Measurements from ENCODE around the gene XPC.
A peak's percentile ranks its signal among the peaks of the same experiment; 100 is the strongest.
"Not testable (repeated sequence)": the region's sequence is repeated elsewhere in the genome, so short reads cannot be mapped to it uniquely, and the experiment has no call there.

XPC gene

GRCh38 chr3:14178247-14179113 is at the start of gene XPC, which contains the start of gene LSM3:
Gene XPC (minus strand): TSS chr3:14178601. CDS start chr3:14178568, 33 bp downstream.
Gene LSM3 (plus strand): TSS chr3:14178817. CDS start chr3:14178861, 44 bp downstream.
- DNase-seq (ENCODE audit: low spot score), result peak; percentile 100

GRCh38 chr3:14227856-14228255 is 49.5 kb upstream of the XPC start:
- no peak for DNase-seq (ENCODE audit: low spot score)

GRCh38 chr3:14226351-14226750 is 48.0 kb upstream of the XPC start:
- DNase-seq (ENCODE audit: low spot score), result not testable (repeated sequence)

DNA sequence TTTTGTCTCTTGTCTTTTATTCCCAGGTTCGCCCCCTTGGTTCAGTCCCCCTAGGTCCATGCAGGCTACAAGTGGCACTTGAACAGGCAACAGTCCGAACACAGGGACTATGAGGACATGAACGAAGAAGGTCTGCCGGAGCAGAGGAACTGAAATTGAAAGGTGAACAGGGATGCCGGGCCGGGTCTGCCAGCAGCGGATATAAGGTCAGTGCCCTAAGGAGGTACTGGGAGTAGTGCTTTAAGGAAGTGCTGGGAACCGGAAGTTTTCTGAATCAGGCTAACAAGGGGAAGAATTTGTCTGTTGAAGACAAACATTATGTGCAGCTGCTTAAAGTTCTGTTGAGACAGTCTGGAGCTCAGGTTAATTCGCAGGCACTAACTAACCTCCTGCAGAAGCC is 47.0 kb upstream of the XPC start:
- no peak for DNase-seq (ENCODE audit: low spot score)

DNA sequence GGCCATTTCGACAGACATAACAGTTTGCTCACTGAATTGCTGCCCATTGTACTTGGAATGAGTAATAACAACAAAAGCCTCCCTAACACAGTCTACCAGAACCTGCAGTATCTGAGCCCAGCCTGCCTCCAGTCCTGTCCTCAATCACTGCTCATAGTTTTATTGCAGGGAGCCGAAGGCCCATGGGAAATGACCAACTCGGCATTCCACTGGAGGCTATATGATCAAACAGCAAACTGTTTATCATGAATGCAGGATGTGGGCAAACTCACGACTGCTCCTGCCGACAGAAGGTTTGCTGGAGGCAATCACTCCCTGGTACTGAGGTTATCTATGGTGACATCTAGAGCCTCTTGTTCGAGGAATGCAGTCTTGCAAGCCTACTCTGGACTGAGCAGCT is 46.5 kb upstream of the XPC start:
- no peak for DNase-seq (ENCODE audit: low spot score)

DNA sequence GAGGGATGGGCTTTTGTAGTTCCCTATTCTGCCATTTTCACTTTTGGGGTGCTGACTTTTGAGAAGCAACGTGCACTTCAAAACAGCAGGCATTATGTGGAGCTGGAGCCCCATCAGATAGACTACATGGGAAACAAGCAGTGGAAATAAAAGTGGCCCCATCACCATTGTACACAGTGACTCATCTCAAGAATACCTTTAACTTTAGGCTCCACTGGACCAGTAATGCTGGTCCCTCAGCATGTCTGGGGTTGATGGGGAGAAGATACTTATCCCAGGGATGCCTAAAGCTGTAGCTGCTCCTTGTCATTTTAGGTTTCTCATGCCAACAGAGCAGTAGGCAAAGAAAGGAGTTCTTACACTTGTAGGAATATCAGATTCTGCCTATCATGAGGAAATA is 45.2 kb upstream of the XPC start:
- DNase-seq (ENCODE audit: low spot score), result no peak

- no peak for DNase-seq (ENCODE audit: low spot score)
Measured at GRCh38 chr3:14222900-14223594, 44.6 kb upstream of the XPC start.

DNA sequence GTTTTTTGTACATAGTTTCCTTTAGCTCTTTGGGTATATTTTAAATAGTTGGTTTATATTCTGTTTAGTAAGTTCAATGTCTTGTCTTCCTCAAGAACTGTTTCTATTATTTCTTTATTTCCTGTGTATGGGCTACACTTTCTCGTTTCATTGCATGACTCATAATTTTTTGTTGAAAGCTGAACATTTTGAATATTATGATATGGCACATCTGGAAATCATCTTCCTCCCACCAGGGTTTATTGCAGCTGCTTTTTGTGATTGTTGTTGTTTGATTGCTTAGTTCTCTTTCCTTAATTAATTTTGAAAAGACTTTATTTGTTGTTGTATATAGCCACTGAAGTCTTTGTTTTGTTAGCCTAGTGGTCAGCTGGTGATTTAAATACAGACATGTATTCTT is 44.1 kb upstream of the XPC start:
- DNase-seq (ENCODE audit: low spot score), result no peak

DNA sequence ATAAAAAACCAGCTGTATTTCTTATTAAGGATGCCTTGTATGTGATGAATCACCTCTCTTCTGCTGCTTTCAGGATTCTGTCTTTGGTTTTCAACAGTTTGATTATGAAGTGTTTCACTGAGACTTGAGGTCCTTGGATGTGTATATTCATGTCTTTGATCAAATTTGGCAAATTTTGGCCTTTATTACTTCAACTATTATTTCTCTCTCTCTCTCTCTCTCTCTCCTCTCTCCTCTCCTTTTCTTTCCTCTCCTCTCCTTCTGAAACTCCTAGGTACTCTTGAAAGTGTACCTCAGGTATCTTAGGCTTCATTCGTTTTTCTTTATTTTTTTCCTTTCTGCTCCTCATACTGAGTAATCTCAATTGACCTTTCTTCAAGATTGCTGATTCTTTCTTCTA is 43.5 kb upstream of the XPC start:
- no peak for DNase-seq (ENCODE audit: low spot score)

GRCh38 chr3:14220933-14221332 is 42.5 kb upstream of the XPC start:
- DNase-seq (ENCODE audit: low spot score), result no peak

- no peak for DNase-seq (ENCODE audit: low spot score)
Measured at GRCh38 chr3:14218355-14218754, 40.0 kb upstream of the XPC start.

DNA sequence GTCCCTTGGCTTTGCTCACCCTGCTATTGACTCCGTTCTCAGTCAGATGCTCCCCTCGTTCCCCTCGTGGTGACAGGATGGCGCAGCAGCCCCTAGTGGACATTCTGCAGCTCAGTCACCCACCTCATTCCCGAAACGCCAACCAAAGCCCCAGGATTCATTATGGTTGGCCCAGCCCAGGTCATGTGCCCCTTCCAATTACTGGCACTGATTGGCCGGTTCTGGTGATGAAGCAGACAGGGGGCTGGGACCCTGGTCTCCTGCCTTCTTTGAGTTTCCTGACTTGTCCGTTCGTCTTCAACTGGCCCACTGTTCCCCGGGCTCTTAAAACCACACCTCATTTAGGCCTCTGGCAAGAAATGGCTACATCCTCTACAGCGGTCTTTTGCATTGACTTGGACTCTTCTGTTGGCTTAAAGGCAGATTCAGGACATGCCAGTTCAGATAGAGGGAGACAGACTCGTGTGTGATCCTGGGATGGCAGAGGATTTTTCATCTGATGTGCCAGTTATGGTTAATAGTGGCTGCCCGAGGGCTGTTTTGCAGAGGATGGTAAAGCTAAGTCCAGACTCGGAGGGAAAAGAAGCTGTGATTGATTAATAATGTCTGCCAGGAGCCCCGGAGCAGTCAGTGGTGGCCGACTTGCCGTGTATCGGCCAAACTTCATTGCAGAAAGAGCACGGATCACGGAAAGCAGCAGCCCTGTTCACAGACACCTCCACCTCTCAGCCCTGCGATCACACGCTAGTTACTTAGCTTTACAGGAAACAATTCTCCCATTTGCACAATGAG is 38.1 kb upstream of the XPC start:
- DNase-seq (ENCODE audit: low spot score), result peak; percentile 88

DNA sequence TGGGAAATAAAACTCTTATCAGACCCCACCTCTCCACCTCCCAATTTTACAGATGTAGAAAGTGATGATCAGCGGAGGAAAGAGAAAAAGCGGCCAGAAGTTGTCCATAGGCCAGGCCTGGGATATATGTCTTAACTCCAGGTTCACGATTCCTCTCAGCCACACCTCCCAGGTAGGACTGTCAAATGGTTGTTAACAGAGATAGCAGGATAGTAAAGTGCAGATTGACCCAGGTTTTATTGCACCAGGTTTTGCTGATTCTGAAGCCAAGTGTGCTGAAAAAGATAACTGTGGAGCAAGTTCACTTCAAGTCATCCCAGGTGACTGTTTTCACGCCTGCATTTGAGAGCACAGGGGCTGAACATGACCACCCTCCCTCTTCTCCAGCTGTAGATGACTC is 36.4 kb upstream of the XPC start:
- DNase-seq (ENCODE audit: low spot score), result no peak

DNA sequence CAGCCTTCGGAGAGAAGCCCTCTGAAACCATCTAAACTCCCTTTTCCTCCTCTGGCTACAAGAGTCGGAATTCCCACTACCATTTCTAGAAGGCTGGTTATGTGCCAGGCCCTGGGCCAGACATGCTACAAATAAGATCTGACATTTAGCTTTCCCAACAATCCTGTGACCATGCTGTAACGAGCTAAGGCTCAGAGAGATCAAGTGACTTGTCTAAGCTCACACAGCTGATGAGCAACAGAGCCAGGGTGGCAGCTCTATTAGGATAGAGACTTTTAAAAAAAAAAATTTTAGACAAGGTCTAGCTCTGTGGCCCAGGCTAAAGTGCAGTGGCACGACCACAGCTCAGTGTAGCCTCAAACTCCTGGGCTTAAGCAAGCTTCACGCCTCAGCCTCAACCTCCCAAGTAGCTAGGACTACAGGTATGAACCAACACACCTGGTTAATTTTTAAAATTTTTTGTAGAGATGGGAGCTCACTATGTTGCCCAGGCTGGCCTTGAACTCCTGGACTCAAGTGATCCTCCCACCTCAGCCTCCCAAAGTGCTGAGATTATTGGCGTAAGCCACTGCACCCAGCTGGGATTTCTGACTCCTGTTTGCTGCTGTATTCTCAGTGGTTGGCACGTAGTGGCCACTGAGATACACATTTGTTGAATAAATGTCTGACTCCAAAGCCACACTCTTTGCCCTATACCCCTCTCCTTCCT is 34.8 kb upstream of the XPC start:
- DNase-seq (ENCODE audit: low spot score), result no peak

DNA sequence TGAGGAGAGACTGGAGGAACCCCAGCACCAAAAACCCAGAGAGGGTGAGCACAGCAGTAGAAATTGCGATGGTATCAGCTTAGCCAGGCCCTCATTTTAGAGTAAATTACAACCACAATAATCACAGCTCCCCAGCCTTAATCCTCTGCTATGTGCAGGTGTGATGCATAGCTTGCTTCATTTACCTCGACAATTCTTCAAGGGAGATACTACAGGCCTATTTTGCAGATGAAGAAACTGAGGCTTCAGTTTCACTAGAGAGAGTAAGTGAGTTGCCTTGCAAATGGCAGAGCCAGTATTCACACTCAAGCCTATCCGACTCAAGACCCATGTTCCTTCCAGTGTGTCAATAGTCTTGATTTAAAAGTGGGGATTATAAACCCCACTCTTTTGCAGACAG is 33.6 kb upstream of the XPC start:
- no peak for DNase-seq (ENCODE audit: low spot score)

DNA sequence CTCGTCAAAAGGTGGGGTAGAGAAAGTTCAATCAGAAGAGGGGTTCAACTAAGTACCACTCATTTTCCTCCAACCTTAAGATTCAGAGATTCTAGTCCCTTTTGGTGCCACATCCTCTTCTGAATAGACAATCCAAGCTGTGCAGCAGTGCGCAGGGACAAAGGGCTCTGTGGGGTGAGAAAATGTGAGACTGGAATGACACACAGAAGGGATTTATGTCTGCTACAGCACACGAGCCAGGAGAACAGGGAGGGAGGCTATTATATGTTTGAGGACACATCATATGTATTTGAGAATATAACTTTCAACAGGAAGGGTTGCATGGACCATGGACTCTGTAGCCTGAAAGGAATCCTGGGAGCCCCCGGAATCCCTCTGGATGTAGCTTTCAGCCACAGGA is 33.2 kb upstream of the XPC start:
- no peak for DNase-seq (ENCODE audit: low spot score)

GRCh38 chr3:14210843-14211594 is 32.6 kb upstream of the XPC start:
- no peak for DNase-seq (ENCODE audit: low spot score)

GRCh38 chr3:14210290-14210688 is 31.9 kb upstream of the XPC start:
- no peak for DNase-seq (ENCODE audit: low spot score)

DNA sequence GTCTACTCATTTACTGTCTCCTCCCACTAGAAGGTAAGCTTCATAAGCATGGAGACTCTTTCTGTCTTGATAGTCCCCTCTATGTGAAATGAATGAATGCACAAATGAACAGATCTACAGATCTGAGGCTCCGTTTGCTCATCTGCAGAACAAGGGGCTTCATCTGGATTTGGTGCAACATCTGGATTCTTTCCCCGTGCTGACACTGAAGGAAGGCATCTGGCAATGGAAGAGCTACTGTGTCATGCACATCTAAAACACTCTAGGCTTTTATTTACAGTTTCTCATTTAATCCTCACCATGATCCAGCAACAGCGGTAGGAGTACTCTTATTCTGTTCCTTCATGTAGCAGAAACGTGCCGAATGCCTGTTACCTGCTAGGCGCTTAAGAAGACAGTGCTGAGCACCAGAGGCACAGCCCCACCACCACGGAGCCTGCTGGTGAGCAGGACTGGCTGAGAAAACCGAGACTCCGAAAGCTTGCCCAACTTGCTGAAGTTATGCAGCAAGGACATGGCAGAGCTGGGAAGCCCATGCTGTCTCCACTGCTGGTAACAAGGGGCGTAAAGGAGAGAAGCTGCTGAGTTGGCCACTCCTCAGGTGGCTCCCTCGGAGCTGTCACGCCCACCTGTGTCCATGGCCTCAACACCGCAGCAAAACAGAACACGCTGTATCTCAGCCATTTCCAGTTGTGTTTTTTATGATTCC is 31.3 kb upstream of the XPC start:
- no peak for DNase-seq (ENCODE audit: low spot score)

DNA sequence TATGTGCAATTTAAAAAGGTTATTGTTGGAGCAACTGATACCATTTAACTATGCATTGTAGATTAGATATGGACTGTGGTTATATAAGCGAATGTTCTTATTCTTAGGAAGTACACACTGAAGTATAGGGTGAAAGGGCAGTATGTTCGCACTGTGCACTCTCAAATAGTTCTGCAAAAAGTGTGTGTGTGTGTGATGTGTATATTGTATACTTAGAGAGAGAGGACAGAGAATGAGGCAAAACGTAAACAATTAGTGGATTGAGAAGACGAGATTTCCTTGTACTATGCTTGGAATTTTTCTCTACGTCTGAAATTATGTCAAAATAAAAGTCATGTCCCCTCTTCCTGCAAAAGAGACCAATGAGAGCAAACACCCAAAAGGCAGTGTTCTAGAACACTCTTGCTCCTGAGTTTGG is 30.6 kb upstream of the XPC start:
- DNase-seq (ENCODE audit: low spot score), result no peak

- DNase-seq (ENCODE audit: low spot score), result no peak
Measured at GRCh38 chr3:14208168-14208567, 29.8 kb upstream of the XPC start.
